Activated CD4-positive, alpha-beta memory T cell treated with anti-CD3 and anti-CD28 coated beads for 36 hours (primary cell): ENCODE measurements around the gene ZNF282. TPM values are rescaled to one million over a fixed set of nuclear protein-coding genes. Genes with fewer than 3 reads are reported as not detected.

Experiments used
- CTCF ChIA-PET: fragments of 350-600 bp; sonication (Branson Sonifier 250); formaldehyde crosslinking; loops from one replicate; lab custom pipeline; 2021; ENCODE audit warnings: antibody characterized with exemption, inconsistent platforms; lab: Charles Lee
- POLR2A ChIA-PET: fragments of 350-600 bp; sonication (Branson Sonifier 250); formaldehyde crosslinking; loops from one replicate; lab custom pipeline; 2021; ENCODE audit warnings: antibody characterized with exemption; lab: Charles Lee
- DNase-seq: peaks from one replicate; pipeline ENCODE4 v3.0.0-alpha.2; 2020
- H3K27ac Mint-ChIP-seq: one replicate; pipeline ENCODE4 v1.8.0; 2021; ENCODE audit warnings: mixed read lengths
- H3K27me3 Mint-ChIP-seq: one replicate; pipeline ENCODE4 v1.8.0; 2021; ENCODE audit warnings: mixed read lengths
- H3K36me3 Mint-ChIP-seq: one replicate; pipeline ENCODE4 v1.8.0; 2021; ENCODE audit warnings: mixed read lengths
- H3K4me1 Mint-ChIP-seq: one replicate; pipeline ENCODE4 v1.8.0; 2021; ENCODE audit warnings: low read depth, mixed read lengths
- H3K4me3 Mint-ChIP-seq: one replicate; pipeline ENCODE4 v1.8.0; 2021; ENCODE audit warnings: mild to moderate bottlenecking, mixed read lengths
- H3K9me3 Mint-ChIP-seq: one replicate; pipeline ENCODE4 v1.8.0; 2021; ENCODE audit warnings: mixed read lengths
- intact Hi-C: fragments of 100-400 bp; cut with micrococcal nuclease; formaldehyde crosslinking; loops from one replicate; pipeline ENCODE4 v1.15.1; 2023
- total RNA-seq, 2 experiments: library from RNA; stranded (reverse); gene quantifications; one replicate each; pipeline ENCODE4 v1.2.3, GENCODE V29; 2021

Gene ZNF282
- total RNA-seq, 2 experiments from 2014 or later: 61.7 to 61.9 TPM

DNA sequence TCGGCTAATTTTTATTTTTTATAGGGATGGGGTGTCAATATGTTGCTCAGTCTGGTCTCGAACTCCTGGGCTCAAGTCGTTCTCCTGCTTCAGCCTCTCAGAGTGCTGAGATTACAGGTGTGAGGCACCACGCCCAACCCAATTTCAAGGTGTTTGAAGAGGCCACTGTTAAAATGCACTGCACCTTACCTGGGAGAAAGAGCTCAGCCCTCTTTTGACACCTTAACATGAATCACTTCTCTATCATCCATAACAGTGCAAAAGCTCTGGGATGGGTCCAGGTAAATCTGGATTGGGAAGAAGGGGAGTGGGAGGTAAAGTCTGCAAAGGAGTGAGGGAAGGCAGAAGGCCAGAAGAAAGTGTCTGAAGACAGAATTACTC is 557 bp upstream of the ZNF282 start:
- H3K9me3 Mint-ChIP-seq: no peaks in the 10 kb centered on the region
- intact Hi-C loops: loop anchor here (1.0 to 5.0 kb wide), 3 partner anchors 15 to 91 kb away; partner anchors contain the start of gene ZNF425
- peaks cover 47% of the 10 kb centered on the region for H3K4me1 Mint-ChIP-seq
- peaks cover 31% of the 10 kb centered on the region for H3K36me3 Mint-ChIP-seq
- CTCF ChIA-PET: interaction anchor here (0.7 to 2.6 kb wide), 23 partner anchors 9 to 430 kb away, joined by 3 to 24 read pairs (median 5); partner anchors contain the start of genes ZNF398, ZNF777 and ZNF783
- H3K4me3 Mint-ChIP-seq: peak overlapping the region; percentile 84
- no peaks in the 10 kb centered on the region for H3K27me3 Mint-ChIP-seq
- POLR2A ChIA-PET: interaction anchor here (1.0 to 2.0 kb wide), 7 partner anchors 9 to 89 kb away, joined by 3 to 17 read pairs (median 6); partner anchors contain the start of gene ZNF398
- DNase-seq: no peak
- H3K27ac Mint-ChIP-seq: no peak overlapping the region

DNA sequence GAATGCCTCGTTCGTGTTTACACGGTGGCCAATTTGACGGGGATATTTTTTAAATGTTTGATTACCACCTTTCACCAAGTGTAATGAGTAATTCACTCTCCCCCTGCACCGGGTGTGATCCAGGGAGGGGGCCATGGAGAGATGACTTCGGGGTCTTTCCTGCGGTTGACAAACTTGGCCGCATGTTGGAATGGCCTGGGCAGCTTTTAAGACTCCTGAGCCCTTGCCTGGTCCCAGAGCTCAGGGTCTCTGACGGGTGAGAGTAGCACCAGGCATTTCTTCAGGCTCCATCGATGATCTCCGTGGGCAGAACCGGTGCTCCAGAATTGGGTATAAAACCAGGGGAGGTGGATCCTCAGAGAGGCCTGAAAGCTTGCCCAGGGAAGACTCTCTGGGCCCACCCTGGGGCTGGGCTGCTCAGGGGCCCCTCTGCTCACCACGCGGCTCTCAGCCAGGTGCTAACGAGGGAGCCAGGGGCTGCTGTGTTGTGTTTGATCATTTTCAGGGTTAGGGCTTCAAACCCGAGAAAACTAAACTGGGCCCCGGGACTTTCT is 882 bp downstream of the ZNF282 start:
- Mint-ChIP-seq H3K4me1 (peaks cover 52% of the 10 kb centered on the region), H3K36me3 (peaks cover 42% of the 10 kb centered on the region), H3K27me3 (no peaks in the 10 kb centered on the region), H3K4me3 (peak overlapping the region; percentile 92), H3K9me3 (no peaks in the 10 kb centered on the region), H3K27ac (peak overlapping the region; percentile 93)
- intact Hi-C loops: loop anchor here (5.0 kb wide), 1 partner anchor 69 kb away; the partner anchor contains the start of gene ZNF425
- ChIA-PET POLR2A (interaction anchor here (0.6 to 2.0 kb wide), 8 partner anchors 8 to 426 kb away, joined by 3 to 17 read pairs (median 5); partner anchors contain the start of genes ZNF398 and ZNF425), CTCF (interaction anchor here (1.0 to 2.6 kb wide), 18 partner anchors 8 to 302 kb away, joined by 3 to 24 read pairs (median 6); partner anchors contain the start of gene ZNF783)
- DNase-seq: no peak

DNA sequence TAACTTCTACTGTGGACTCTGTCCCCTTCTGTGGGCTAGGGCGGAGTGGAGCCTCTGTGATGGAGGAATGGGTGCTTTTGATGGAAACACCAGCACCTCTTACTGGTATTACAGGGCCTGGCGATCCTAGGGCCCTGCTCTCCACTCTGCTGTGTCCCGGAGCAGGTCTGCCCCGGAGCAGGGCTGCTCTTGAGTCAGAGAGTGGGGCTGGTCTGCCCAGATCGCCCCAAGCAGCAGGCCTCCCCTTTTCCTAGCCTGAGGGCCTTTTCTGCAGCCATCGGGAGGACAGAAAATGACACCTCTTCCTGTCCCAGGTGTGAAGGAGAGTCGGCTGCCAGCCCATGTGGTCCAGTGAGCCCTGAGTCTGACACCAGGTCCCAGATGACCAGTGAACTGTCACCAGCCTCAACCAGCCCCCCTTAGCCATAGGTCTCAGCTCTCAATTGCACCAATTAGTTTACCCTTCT is 1.4 kb downstream of the ZNF282 start:
- peak; percentile 34 for DNase-seq
- Mint-ChIP-seq H3K4me1 (peaks cover 50% of the 10 kb centered on the region), H3K9me3 (no peaks in the 10 kb centered on the region), H3K27me3 (no peaks in the 10 kb centered on the region), H3K4me3 (peak overlapping the region; percentile 92), H3K36me3 (peaks cover 45% of the 10 kb centered on the region), H3K27ac (peak overlapping the region; percentile 93)
- intact Hi-C loops: loop anchor here (5.0 kb wide), 1 partner anchor 69 kb away; the partner anchor contains the start of gene ZNF425
- ChIA-PET POLR2A (interaction anchor here (0.6 to 1.8 kb wide), 3 partner anchors 13 to 426 kb away, joined by 3 to 17 read pairs (median 3); no protein-coding TSS in a partner anchor), CTCF (interaction anchor here (1.3 to 2.6 kb wide), 4 partner anchors 14 to 87 kb away, joined by 3 to 24 read pairs (median 12); partner anchors contain the start of gene ZNF783)

DNA sequence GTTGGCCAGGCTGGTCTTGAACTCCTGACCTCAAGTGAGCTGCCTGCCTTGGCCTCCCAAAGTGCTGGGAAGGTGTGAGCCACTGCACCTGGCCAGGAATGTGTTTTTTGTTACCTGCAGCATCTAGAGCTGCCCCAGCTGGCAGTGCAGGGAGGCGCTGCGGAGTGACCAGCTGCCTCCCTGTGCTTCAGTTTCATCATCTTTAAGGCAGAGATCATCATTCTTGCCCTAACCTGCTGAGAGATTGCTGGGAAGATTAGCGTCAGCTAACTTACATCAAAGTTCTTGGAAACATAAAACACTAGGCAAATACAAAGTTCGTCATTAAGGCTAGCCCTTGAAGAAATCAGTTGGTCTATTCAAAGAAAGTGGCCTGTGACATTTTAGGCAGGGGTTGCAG is 2.3 kb downstream of the ZNF282 start:
- Mint-ChIP-seq H3K4me1 (peaks cover 54% of the 10 kb centered on the region), H3K4me3 (peak overlapping the region; percentile 92), H3K27ac (peak overlapping the region; percentile 93), H3K36me3 (peaks cover 48% of the 10 kb centered on the region), H3K27me3 (no peaks in the 10 kb centered on the region), H3K9me3 (no peaks in the 10 kb centered on the region)
- POLR2A ChIA-PET: interaction anchor here (1.0 kb wide), 1 partner anchor 12 kb away, joined by 3 read pairs; no protein-coding TSS in a partner anchor
- intact Hi-C loops: loop anchor here (5.0 kb wide), 1 partner anchor 70 kb away; the partner anchor contains the start of gene ZNF425
- no peak for DNase-seq
- CTCF ChIA-PET: interaction anchor here (1.4 kb wide), 1 partner anchor 13 kb away, joined by 6 read pairs; no protein-coding TSS in a partner anchor

DNA sequence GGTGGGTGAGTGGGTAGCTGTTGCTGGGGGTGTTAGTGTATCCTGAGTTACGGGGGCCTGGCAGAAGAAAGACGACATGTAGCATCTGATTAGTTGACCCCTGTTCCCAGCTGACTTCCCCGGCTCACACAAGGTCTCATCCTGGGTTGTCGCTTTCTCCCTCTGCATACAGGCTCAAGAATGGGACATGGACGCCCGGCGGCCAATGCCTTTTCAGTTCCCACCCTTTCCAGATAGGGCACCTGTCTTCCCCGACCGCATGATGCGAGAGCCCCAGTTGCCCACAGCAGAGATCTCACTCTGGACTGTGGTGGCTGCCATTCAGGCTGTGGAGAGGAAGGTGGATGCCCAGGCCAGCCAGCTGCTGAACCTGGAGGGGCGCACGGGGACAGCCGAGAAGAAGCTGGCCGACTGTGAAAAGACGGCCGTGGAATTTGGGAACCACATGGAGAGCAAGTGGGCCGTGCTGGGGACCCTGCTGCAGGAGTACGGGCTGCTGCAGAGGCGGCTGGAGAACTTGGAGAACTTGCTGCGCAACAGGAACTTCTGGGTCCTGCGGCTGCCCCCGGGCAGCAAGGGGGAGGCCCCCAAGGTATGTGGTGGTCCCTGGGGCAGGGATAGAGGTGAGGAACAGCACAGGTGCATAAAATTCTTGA is 2.9 kb downstream of the ZNF282 start:
- Mint-ChIP-seq H3K36me3 (peaks cover 53% of the 10 kb centered on the region), H3K27ac (peak overlapping the region; percentile 93), H3K4me1 (peaks cover 59% of the 10 kb centered on the region), H3K9me3 (no peaks in the 10 kb centered on the region), H3K4me3 (no peak overlapping the region), H3K27me3 (no peaks in the 10 kb centered on the region)
- DNase-seq: no peak
- ChIA-PET CTCF (interaction anchor here (1.4 kb wide), 1 partner anchor 13 kb away, joined by 6 read pairs; no protein-coding TSS in a partner anchor), POLR2A (interaction anchor here (1.0 kb wide), 1 partner anchor 12 kb away, joined by 3 read pairs; no protein-coding TSS in a partner anchor)
- intact Hi-C loops: loop anchor here (5.0 kb wide), 1 partner anchor 71 kb away; the partner anchor contains the start of gene ZNF425

DNA sequence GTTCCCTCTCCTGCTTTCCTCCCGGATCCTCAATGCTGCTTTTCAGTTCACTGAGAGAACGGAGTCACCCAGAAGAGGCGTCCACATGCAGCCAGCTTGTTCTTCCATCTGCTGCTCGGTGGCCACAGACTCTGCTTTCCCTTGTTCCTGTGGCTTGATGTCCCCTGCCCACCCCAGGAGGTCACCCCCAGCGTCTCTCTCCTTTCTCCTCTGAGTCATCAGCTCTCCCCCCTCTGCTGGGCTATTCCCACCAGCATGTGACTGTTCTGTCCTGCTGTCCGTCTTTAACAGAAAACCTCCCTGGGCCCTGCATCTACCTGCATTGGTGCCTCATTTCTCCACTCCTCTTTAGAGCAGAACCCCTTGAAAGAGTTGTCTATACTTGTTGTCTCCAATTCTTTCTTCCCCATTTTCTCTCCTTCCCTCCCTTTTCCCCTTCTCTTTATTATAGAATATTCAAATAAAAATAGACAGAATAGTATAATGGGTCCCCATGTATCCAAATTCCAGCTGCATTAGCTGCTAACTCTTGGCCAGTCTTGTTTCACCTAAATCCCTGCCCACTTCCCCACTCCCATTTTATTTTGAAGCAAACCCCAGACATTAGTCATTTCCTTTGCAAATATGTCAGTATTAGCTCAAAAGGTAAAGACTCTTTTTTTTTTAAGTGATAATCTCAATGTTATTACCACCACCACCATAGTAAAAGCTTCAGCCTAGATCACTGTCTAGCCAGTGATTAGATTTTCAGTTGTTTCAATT is 4.1 kb downstream of the ZNF282 start:
- intact Hi-C loops: loop anchor here (5.0 kb wide), 1 partner anchor 72 kb away; the partner anchor contains the start of gene ZNF425
- ChIA-PET POLR2A (no interaction called here), CTCF (interaction anchor here (1.5 kb wide), 1 partner anchor 63 kb away, joined by 4 read pairs; the partner anchor contains the start of gene ZNF783)
- peak overlapping the region; percentile 27 for H3K4me3 Mint-ChIP-seq
- H3K36me3 Mint-ChIP-seq: peaks cover 63% of the 10 kb centered on the region
- H3K27ac Mint-ChIP-seq: peak overlapping the region; percentile 70
- H3K9me3 Mint-ChIP-seq: no peaks in the 10 kb centered on the region
- DNase-seq: no peak
- H3K4me1 Mint-ChIP-seq: peaks cover 68% of the 10 kb centered on the region
- no peaks in the 10 kb centered on the region for H3K27me3 Mint-ChIP-seq

DNA sequence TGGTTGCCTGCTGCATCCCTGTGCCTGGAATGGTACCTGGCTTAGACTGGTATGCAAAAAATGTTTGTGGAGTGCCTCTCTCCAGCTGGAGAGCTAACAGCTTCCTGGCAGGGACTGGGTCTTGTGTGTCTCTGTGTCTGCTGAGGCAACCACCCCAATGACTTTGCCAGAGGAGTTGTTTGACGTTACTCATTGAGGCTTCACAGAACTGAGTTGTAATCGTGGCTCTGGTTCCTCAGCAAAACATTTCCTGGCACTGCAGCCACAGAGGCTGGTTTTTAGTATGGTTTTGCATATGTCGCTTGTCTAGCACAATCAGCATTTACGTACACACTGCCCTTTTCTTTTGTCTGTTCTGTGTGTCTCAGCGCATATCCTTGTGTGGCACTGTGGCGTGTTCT is 7.5 kb downstream of the ZNF282 start:
- CTCF ChIA-PET: no interaction called here
- peaks cover 72% of the 10 kb centered on the region for H3K36me3 Mint-ChIP-seq
- H3K4me3 Mint-ChIP-seq: peak overlapping the region; percentile 40

DNA sequence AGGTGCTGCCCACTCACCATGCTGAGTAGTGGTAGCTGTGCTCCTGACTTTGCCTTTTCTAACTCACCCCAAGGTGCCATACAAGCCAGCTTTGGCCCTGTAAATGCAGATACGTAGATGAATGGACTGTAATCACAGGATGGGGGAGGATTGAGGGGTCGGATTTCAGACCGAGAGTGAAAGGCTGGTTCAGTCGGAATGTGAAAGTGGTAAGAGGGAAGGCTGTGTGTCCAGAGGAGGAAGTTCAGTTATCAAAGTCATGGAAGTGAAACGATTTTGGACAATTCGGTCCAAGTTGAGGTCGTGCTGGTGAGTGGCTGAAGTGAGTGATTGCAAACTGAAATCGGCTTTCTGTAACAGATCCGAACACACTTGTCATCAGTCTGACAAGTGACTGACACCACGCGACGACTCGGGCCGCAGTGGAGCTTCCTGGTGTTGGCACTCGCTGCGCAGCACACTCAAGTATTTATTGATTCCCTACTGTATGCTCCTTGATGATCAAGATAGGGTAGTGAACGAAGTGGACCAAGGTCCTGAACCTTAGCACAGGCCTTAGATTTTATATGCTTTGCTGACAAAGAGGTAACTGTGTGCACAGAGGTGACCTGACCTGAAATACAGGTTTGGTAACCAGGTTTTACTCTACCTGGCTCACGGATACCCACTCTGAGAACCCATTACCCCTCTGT is 10.5 kb downstream of the ZNF282 start:
- no peak for DNase-seq
- Mint-ChIP-seq H3K4me3 (no peak overlapping the region), H3K36me3 (peaks cover 71% of the 10 kb centered on the region), H3K27ac (peak overlapping the region; percentile 52), H3K4me1 (peaks cover 62% of the 10 kb centered on the region), H3K27me3 (no peaks in the 10 kb centered on the region), H3K9me3 (no peaks in the 10 kb centered on the region)
- ChIA-PET POLR2A (interaction anchor here (1.3 kb wide), 1 partner anchor 11 kb away, joined by 4 read pairs; the partner anchor contains the start of gene ZNF282), CTCF (interaction anchor here (0.6 kb wide), 1 partner anchor 35 kb away, joined by 4 read pairs; no protein-coding TSS in a partner anchor)
- intact Hi-C loops: no loop called here

More for the DNA sequence above, 7.5 kb downstream of the ZNF282 start:
- Mint-ChIP-seq H3K9me3 (no peaks in the 10 kb centered on the region), H3K27ac (peak overlapping the region; percentile 98), H3K27me3 (no peaks in the 10 kb centered on the region), H3K4me1 (peaks cover 63% of the 10 kb centered on the region)
- POLR2A ChIA-PET: no interaction called here
- peak; percentile 83 for DNase-seq
- intact Hi-C loops: loop anchor here (1.0 to 2.0 kb wide), 2 partner anchors 7 to 54 kb away; no protein-coding TSS in a partner anchor

DNA sequence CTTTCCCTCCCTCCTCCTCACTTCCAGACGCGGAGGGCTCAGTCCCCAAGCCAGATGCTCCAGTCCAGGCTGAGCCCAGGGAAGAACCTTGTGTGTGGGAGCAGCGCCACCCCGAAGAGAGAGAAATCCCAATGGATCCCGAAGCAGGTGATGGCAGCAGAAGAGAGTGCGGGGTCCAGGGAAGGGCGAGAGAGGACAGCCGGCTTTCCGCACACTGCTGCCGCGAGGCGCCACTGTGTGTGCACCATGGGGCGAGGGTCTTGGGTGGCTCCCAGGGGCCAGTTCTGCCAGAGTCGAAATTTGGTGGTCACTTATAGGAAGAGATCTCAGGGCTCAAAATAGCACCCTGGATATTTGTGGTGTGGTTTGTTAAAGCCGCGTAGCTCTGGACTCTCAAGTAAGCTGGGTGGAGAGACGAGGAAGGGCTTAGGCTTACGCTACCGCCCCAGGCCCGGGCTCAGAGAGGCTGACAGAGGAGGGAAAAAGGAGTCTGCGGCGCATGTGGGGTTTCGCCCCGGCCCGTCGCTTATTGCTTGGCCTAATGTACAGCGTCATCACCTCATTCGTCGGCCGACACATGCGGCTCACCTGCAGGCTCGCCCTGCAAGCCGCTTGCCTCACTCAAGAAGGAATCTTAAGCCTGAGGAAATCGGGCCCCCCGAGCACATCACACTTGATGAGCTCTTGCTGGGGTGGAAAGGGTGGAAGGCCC is 12.1 kb downstream of the ZNF282 start:
- H3K27me3 Mint-ChIP-seq: no peaks in the 10 kb centered on the region
- peak overlapping the region; percentile 98 for H3K27ac Mint-ChIP-seq
- intact Hi-C loops: no loop called here
- H3K36me3 Mint-ChIP-seq: peaks cover 75% of the 10 kb centered on the region
- CTCF ChIA-PET: interaction anchor here (0.8 to 1.8 kb wide), 3 partner anchors 12 to 60 kb away, joined by 3 to 5 read pairs (median 4); partner anchors contain the start of genes ZNF282, ZNF398 and ZNF783
- no peak for DNase-seq
- peaks cover 59% of the 10 kb centered on the region for H3K4me1 Mint-ChIP-seq
- H3K9me3 Mint-ChIP-seq: no peaks in the 10 kb centered on the region
- POLR2A ChIA-PET: interaction anchor here (0.6 kb wide), 1 partner anchor 273 kb away, joined by 3 read pairs; no protein-coding TSS in a partner anchor
- H3K4me3 Mint-ChIP-seq: no peak overlapping the region
